ENCODE data around the gene SEC22A. TPM values are rescaled to one million over a fixed set of nuclear protein-coding genes. Genes with fewer than 3 reads are reported as not detected.

The SEC22A gene
- total and polyA plus RNA-seq, 2 of the 8 experiments (the other 6 are each of a cell fraction or from before 2014, with no cell fraction given) = 10.6 to 17.1 TPM

- ChIA-PET POLR2A (ENCODE audit: partially characterized antibody) (interaction anchor here (1.0 kb wide), 1 partner anchor 69 kb away, joined by 3 read pairs; the partner anchor contains the start of gene SEC22A), CTCF (ENCODE audit: partially characterized antibody) (interaction anchor here (1.1 to 1.6 kb wide), 2 partner anchors 15 to 109 kb away, joined by 3 to 4 read pairs; no protein-coding TSS in a partner anchor)
- TF ChIP-seq CHD1 (IDR thresholded peaks at IDR 0.05; ENCODE audit: low read depth, low read length) (no peak), CBX8 (IDR thresholded peaks at IDR 0.05; ENCODE audit: borderline replicate concordance, low read depth, low read length) (no peak), SRF (IDR thresholded peaks at IDR 0.05; ENCODE audit: low read depth, low read length) (no peak), TEAD4 (IDR thresholded peaks at IDR 0.05; ENCODE audit: low read depth, low read length) (no peak), RFX5 (IDR thresholded peaks at IDR 0.05; ENCODE audit: borderline replicate concordance, low read depth, low read length) (no peak), SP1 (IDR thresholded peaks at IDR 0.05; ENCODE audit: low read depth, low read length) (no peak), MAFK (IDR thresholded peaks at IDR 0.05; ENCODE audit: low read depth, low read length) (no peak), SP4 (IDR thresholded peaks at IDR 0.05; ENCODE audit: low read length) (no peak), JUN (IDR thresholded peaks at IDR 0.05; ENCODE audit: low read depth, low read length) (no peak), SP2 (IDR thresholded peaks at IDR 0.05; ENCODE audit: low read length) (no peak), CTBP2 (IDR thresholded peaks at IDR 0.05; ENCODE audit: borderline replicate concordance, insufficient read depth, insufficient read length, low read length) (no peak), CEBPB (IDR thresholded peaks at IDR 0.05; ENCODE audit: low read depth, low read length) (no peak), E2F6 (IDR thresholded peaks at IDR 0.05) (no peak), SUZ12 (IDR thresholded peaks at IDR 0.05; ENCODE audit: low read length) (no peak), HDAC2 (IDR thresholded peaks at IDR 0.05; ENCODE audit: borderline replicate concordance in 1 of 2, low read depth in 2 of 2, low read length in 2 of 2) (no peak)
- Histone ChIP-seq H3K9me3 (ENCODE audit: insufficient read depth in 2 of 2, low read depth in 1 of 2, low read length in 1 of 2) (no peaks in the 10 kb centered on the region), H3K27me3 (replicated peaks in 1 of 4; ENCODE audit: control insufficient read depth in 3 of 4, extremely low read depth in 1 of 4, insufficient read depth in 3 of 4, low read length in 3 of 4) (no peaks in the 10 kb centered on the region), H2BK120ac (replicated peaks; ENCODE audit: low read depth, low read length) (no peak overlapping the region), H3K79me1 (ENCODE audit: low read depth, low read length) (no peaks in the 10 kb centered on the region), H2BK15ac (ENCODE audit: low read length) (no peak overlapping the region), H2BK12ac (ENCODE audit: low read depth, low read length) (no peak overlapping the region), H4K20me1 (replicated peaks in 1 of 2; ENCODE audit: control insufficient read depth in 1 of 2, insufficient read depth in 2 of 2, low read length in 2 of 2) (no peaks in the 10 kb centered on the region), H3K56ac (replicated peaks; ENCODE audit: insufficient read length, low read depth, low read length) (no peak overlapping the region), H2AK5ac (ENCODE audit: low read depth, low read length) (no peak overlapping the region), H3K27ac (ENCODE audit: low read depth, low read length) (no peak overlapping the region), H4K91ac (replicated peaks; ENCODE audit: insufficient read length, low read length) (no peak overlapping the region), H3K9ac (replicated peaks in 1 of 4; ENCODE audit: extremely low read depth in 1 of 4, low read depth in 3 of 4, low read length in 3 of 4) (no peak overlapping the region), H3K4ac (replicated peaks; ENCODE audit: insufficient read length, low read depth, low read length) (no peak overlapping the region), H3K23ac (ENCODE audit: insufficient read length) (no peak overlapping the region), H3K23me2 (ENCODE audit: low read depth, low read length) (no peaks in the 10 kb centered on the region; the same call in 1 of the 2 replicates), H2BK5ac (ENCODE audit: low read depth, low read length) (no peak overlapping the region), H4K8ac (ENCODE audit: extremely low read depth, insufficient read depth, low read length) (no peak overlapping the region), H3K14ac (ENCODE audit: insufficient read length) (no peak overlapping the region), H3K79me2 (ENCODE audit: control insufficient read depth in 1 of 2, insufficient read depth in 2 of 2, low read length in 2 of 2) (no peaks in the 10 kb centered on the region), H2AFZ (ENCODE audit: low read length) (no peak overlapping the region), H4K5ac (ENCODE audit: insufficient read length, low read depth, low read length) (no peak overlapping the region), H3K4me1 (replicated peaks in 1 of 4; ENCODE audit: control insufficient read depth in 3 of 4, insufficient read depth in 4 of 4, low read length in 3 of 4) (0 out of 7 replicates have a peak, but pooled peaks cover 0 to 7% (median 0%) of the 10 kb centered on the region in 4 experiments), H3K4me3 (ENCODE audit: extremely low read depth in 1 of 4, insufficient read depth in 2 of 4, low read depth in 3 of 4, low read length in 4 of 4) (no peak overlapping the region), H3K18ac (ENCODE audit: extremely low read depth, low read length) (no peak overlapping the region), H3K36me3 (ENCODE audit: control insufficient read depth in 2 of 4, insufficient read depth in 4 of 4, low read length in 3 of 4) (no peaks in the 10 kb centered on the region; a peak in 1 of 8 replicates), H2BK20ac (ENCODE audit: low read length) (no peak overlapping the region), H3K4me2 (ENCODE audit: insufficient read depth in 1 of 2, low read depth in 2 of 2, low read length in 2 of 2) (no peak overlapping the region)
- 90% methylated on average over 2 of the region's 2 CpGs; no CpG with 5 or more reads in 1 of the 2 experiments for WGBS, 2 experiments (ENCODE audit: extremely low coverage in 1 of 2, insufficient coverage in 1 of 2, insufficient read length in 1 of 2, insufficient replicate concordance in 2 of 2, low coverage in 1 of 2, low lambda C conversion rate in 2 of 2, missing lambda C conversion rate in 1 of 2)
- FAIRE-seq (no peak), DNase-seq (ENCODE audit: low read depth in 1 of 2, low spot score in 2 of 2) (no peak)
Measured at GRCh38 chr3:123270818-123271217, 69.1 kb downstream of the SEC22A start.
